Keratinocyte (primary cell): ENCODE results near the gene STK35. TPM values are rescaled to one million over a fixed set of nuclear protein-coding genes. Genes with fewer than 3 reads are reported as not detected.

Source experiments
- DNase-seq: peaks from one replicate; pipeline ENCODE4 v3.0.0-alpha.2; 2011; ENCODE audit warnings: low read depth, missing footprints, low spot score
- FAIRE-seq: peaks from 2 replicates; lab custom pipeline; 2011; peaks lifted over from hg19 to GRCh38; lab: Jason Lieb, UNC
- H2AFZ ChIP-seq: 2 replicates; pipeline ENCODE4 v1.6.0; 2012; ENCODE audit warnings: low read length, control low read depth, inconsistent platforms; ENCODE audit not compliant: control insufficient read depth
- H3K27ac ChIP-seq: 2 replicates; pipeline ENCODE4 v1.5.1; 2011; ENCODE audit warnings: low read length; ENCODE audit not compliant: control insufficient read depth, insufficient read depth
- H3K27me3 ChIP-seq: 3 replicates; pipeline ENCODE4 v1.6.0; 2011; ENCODE audit warnings: low read length; ENCODE audit not compliant: control insufficient read depth, insufficient read depth; ENCODE audit errors: extremely low read depth
- H3K36me3 ChIP-seq, 2 experiments: 2 replicates in 1 of 2; 3 replicates in 1 of 2; pipeline ENCODE4 v1.5.1; 2011; ENCODE audit warnings: low read length in 2 of 2, mild to moderate bottlenecking in 1 of 2; ENCODE audit not compliant: control insufficient read depth in 2 of 2, insufficient read depth in 2 of 2; ENCODE audit errors: extremely low read depth in 1 of 2
- H3K4me1 ChIP-seq: 3 replicates; pipeline ENCODE4 v1.5.1; 2011; ENCODE audit warnings: low read length; ENCODE audit not compliant: control insufficient read depth, insufficient read depth; ENCODE audit errors: extremely low read depth
- H3K4me2 ChIP-seq: 3 replicates; pipeline ENCODE4 v1.6.0; 2011; ENCODE audit warnings: low read depth, low read length; ENCODE audit not compliant: control insufficient read depth, insufficient read depth; ENCODE audit errors: extremely low read depth
- H3K4me3 ChIP-seq, 3 experiments: fragments of 200-600 bp in 1 of 3; sonication (generic) in 1 of 3; 2 replicates in 2 of 3; 3 replicates in 1 of 3; pipeline ENCODE4 v1.5.1; 2011 to 2016; ENCODE audit warnings: low read length in 3 of 3, mild to moderate bottlenecking in 3 of 3, control low read depth in 2 of 3, inconsistent platforms in 1 of 3, low read depth in 1 of 3, mixed read lengths in 1 of 3, mixed run types in 1 of 3, moderate library complexity in 1 of 3; ENCODE audit not compliant: control insufficient read depth in 2 of 3, insufficient read depth in 2 of 3; ENCODE audit errors: extremely low read depth in 1 of 3
- H3K79me2 ChIP-seq: 2 replicates; pipeline ENCODE4 v1.6.0; 2012; ENCODE audit warnings: low read length; ENCODE audit not compliant: control insufficient read depth, insufficient read depth
- H3K9ac ChIP-seq: 3 replicates; pipeline ENCODE4 v1.6.0; 2011; ENCODE audit warnings: low read length; ENCODE audit not compliant: control insufficient read depth, insufficient read depth; ENCODE audit errors: extremely low read depth
- H3K9me1 ChIP-seq: 3 replicates; pipeline ENCODE4 v1.6.0; 2011; ENCODE audit warnings: low read length; ENCODE audit not compliant: control insufficient read depth, insufficient read depth; ENCODE audit errors: extremely low read depth
- H3K9me3 ChIP-seq: 2 replicates; pipeline ENCODE4 v1.5.1; 2012; ENCODE audit warnings: low read depth, low read length; ENCODE audit not compliant: control insufficient read depth
- H4K20me1 ChIP-seq: 3 replicates; pipeline ENCODE4 v1.6.0; 2011; ENCODE audit warnings: low read length; ENCODE audit not compliant: control insufficient read depth, insufficient read depth; ENCODE audit errors: extremely low read depth
- CTCF ChIP-seq, 3 experiments: IDR thresholded peaks in 1 of 3; conservative IDR thresholded peaks in 1 of 3; optimal IDR thresholded peaks in 1 of 3; 2 replicates in 2 of 3; 3 replicates in 1 of 3; pipeline versions ENCODE3 to v1.5.1; 2011; ENCODE audit warnings: low read length in 3 of 3, mild to moderate bottlenecking in 3 of 3, moderate library complexity in 2 of 3, control low read depth in 1 of 3, inconsistent platforms in 1 of 3; ENCODE audit not compliant: insufficient read depth in 2 of 3; ENCODE audit errors: extremely low read depth in 1 of 3
- EZH2 ChIP-seq: IDR thresholded peaks from one replicate; pipeline ENCODE4 v1.6.1; 2012; ENCODE audit warnings: inconsistent platforms, mild to moderate bottlenecking, low read length, moderate library complexity
- dilution Hi-C: fragments of 300-500 bp; cut with MboI; formaldehyde crosslinking; loops from one replicate; pipeline ENCODE4 v1.7.0; 2020; ENCODE audit warnings: low sequenced_read_pairs; ENCODE audit not compliant: extremely low pct_ligation_motif_present
- polyA plus RNA-seq, 5 experiments: library from polyadenylated mRNA; depleted of rRNA in 3 of 5; stranded (reverse) in 3 of 5; stranded (forward) in 1 of 5; unstranded in 1 of 5; fragments of >200 nt; gene quantifications; 1 replicate in 1 of 5; 2 replicates in 3 of 5; 3 replicates in 1 of 5; pipeline versions ENCODE4 v1.2.1 to v1.2.3, GENCODE V29; 2011 to 2012; ENCODE audit warnings: missing spikeins in 2 of 5, low read depth in 1 of 5, low replicate concordance in 1 of 5

Gene STK35
- polyA plus RNA-seq, 1 donor (not counting 4 experiments of a cell fraction or from before 2014, with no cell fraction given), result 6.5 TPM

DNA sequence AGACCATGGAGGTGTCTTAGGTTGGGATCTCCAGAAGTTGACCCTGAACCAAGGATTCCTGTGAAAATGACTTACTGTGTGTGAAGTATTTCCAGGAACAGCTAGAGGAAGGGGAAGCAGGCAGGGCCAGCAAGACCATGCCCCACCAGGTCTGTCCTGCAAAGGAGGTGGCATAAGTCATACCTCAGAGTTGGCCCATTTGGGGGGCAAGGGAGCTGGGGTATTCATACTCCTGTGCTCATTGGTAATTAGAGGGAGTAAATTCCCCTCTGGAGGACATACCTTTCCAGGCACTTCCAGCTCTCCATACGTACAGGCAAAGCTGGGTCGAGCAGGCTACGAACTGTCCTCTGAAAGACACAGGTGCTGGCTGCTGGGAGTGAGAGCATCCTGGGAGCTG, 72.4 kb downstream of the STK35 start:
- Histone ChIP-seq H4K20me1 (peaks cover 7% of the 10 kb centered on the region), H3K4me2 (no peak overlapping the region), H3K27me3 (peaks cover 18% of the 10 kb centered on the region), H3K27ac (no peak overlapping the region), H3K79me2 (no peaks in the 10 kb centered on the region), H3K36me3 (no peaks in the 10 kb centered on the region), H3K4me1 (no peaks in the 10 kb centered on the region), H3K9ac (no peak overlapping the region), H3K9me3 (no peaks in the 10 kb centered on the region), H3K9me1 (no peaks in the 10 kb centered on the region), H2AFZ (no peak overlapping the region), H3K4me3 (no peak overlapping the region)
- no peak for TF ChIP-seq EZH2
- no peak for FAIRE-seq
- DNase-seq, result no peak
- dilution Hi-C loops, result no loop called here

- Histone ChIP-seq H3K4me1 (no peaks in the 10 kb centered on the region), H3K27ac (no peak overlapping the region), H3K9me1 (no peaks in the 10 kb centered on the region), H3K4me2 (no peak overlapping the region), H2AFZ (no peak overlapping the region), H3K36me3 (no peaks in the 10 kb centered on the region), H3K27me3 (peaks cover 14% of the 10 kb centered on the region), H3K9ac (no peak overlapping the region), H3K9me3 (no peaks in the 10 kb centered on the region), H3K4me3 (no peak overlapping the region), H3K79me2 (no peaks in the 10 kb centered on the region), H4K20me1 (peaks cover 7% of the 10 kb centered on the region)
- TF ChIP-seq EZH2, result no peak
- TF ChIP-seq CTCF (optimal IDR thresholded peaks at IDR 0.05 in 1 of 3, IDR thresholded peaks at IDR 0.05 in 1 of 3, conservative IDR thresholded peaks at IDR 0.05 in 1 of 3; ENCODE audit: extremely low read depth in 1 of 3, insufficient read depth in 2 of 3, low read length in 3 of 3), result no peak
- dilution Hi-C loops, result no loop called here
- DNase-seq (no peak), FAIRE-seq (no peak)
Observed at GRCh38 chr20:2176946-2177345, 75.3 kb downstream of the STK35 start.
